ENCODE data around the gene GNAI3.

Gene GNAI3

DNA sequence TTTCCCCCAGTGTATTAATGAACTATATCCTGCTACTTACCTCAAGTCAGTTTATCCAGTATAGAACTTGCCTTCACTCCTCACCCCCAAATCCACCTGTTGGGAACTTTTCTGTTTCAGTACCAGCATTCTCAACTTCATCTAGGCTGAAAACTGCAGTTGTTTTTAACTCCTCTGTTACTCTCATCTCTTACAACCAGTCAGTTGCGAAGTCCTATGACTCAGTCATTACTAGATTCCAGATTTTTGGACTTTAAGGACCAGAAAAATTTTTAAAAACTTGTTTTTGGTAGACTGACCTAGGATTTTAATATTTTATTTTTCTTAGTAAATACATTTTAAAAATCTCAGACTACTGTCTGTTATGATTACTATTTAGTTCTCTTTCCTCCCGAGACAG is 8.1 kb downstream of the GNAI3 start:
- H3K4me3 ChIP-seq (replicated peaks; ENCODE audit: insufficient read depth, low read length), result no peak overlapping the region
- H3K27ac ChIP-seq (replicated peaks), result no peak overlapping the region
- no peak for TF ChIP-seq POLR2AphosphoS5 (IDR thresholded peaks at IDR 0.05; ENCODE audit: low read depth)
- no peak for TF ChIP-seq GABPA (IDR thresholded peaks at IDR 0.05; ENCODE audit: low read depth)
- TF ChIP-seq SPI1 (IDR thresholded peaks at IDR 0.05; ENCODE audit: borderline replicate concordance, low read depth), result no peak
- TF ChIP-seq, protein P1, sequence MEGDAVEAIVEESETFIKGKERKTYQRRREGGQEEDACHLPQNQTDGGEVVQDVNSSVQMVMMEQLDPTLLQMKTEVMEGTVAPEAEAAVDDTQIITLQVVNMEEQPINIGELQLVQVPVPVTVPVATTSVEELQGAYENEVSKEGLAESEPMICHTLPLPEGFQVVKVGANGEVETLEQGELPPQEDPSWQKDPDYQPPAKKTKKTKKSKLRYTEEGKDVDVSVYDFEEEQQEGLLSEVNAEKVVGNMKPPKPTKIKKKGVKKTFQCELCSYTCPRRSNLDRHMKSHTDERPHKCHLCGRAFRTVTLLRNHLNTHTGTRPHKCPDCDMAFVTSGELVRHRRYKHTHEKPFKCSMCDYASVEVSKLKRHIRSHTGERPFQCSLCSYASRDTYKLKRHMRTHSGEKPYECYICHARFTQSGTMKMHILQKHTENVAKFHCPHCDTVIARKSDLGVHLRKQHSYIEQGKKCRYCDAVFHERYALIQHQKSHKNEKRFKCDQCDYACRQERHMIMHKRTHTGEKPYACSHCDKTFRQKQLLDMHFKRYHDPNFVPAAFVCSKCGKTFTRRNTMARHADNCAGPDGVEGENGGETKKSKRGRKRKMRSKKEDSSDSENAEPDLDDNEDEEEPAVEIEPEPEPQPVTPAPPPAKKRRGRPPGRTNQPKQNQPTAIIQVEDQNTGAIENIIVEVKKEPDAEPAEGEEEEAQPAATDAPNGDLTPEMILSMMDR (IDR thresholded peaks at IDR 0.05; ENCODE audit: insufficient read depth, low read length), result no peak
- TF ChIP-seq, protein P2, sequence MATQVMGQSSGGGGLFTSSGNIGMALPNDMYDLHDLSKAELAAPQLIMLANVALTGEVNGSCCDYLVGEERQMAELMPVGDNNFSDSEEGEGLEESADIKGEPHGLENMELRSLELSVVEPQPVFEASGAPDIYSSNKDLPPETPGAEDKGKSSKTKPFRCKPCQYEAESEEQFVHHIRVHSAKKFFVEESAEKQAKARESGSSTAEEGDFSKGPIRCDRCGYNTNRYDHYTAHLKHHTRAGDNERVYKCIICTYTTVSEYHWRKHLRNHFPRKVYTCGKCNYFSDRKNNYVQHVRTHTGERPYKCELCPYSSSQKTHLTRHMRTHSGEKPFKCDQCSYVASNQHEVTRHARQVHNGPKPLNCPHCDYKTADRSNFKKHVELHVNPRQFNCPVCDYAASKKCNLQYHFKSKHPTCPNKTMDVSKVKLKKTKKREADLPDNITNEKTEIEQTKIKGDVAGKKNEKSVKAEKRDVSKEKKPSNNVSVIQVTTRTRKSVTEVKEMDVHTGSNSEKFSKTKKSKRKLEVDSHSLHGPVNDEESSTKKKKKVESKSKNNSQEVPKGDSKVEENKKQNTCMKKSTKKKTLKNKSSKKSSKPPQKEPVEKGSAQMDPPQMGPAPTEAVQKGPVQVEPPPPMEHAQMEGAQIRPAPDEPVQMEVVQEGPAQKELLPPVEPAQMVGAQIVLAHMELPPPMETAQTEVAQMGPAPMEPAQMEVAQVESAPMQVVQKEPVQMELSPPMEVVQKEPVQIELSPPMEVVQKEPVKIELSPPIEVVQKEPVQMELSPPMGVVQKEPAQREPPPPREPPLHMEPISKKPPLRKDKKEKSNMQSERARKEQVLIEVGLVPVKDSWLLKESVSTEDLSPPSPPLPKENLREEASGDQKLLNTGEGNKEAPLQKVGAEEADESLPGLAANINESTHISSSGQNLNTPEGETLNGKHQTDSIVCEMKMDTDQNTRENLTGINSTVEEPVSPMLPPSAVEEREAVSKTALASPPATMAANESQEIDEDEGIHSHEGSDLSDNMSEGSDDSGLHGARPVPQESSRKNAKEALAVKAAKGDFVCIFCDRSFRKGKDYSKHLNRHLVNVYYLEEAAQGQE (IDR thresholded peaks at IDR 0.05; ENCODE audit: insufficient replicate concordance, low read depth), result no peak
- no peak for DNase-seq (ENCODE audit: low read depth in 1 of 2, low spot score in 1 of 2)
- no peaks in the 10 kb centered on the region for H3K27me3 ChIP-seq (ENCODE audit: insufficient read depth, poor library complexity, severe bottlenecking)

DNA sequence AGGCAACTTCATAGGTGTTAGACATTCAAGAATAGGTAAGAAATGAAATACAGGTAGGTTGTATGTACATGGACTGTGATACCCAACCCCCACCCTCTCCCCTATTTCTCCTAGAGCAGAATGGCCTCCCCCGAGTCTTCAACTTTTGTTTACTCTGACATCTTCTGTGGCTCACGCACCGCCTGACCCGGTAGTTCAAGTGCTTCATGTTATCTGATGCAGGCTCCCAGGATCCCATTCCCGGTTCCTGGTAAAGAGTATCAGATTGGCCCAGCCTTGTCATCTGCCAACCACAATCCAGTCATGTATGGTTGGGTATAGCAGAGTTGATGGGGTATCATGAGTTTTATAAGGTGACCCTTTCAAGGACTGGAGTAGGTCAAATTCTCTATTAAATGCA is 9.1 kb downstream of the GNAI3 start:
- DNase-seq (ENCODE audit: low read depth in 1 of 2, low spot score in 1 of 2), result no peak
- Histone ChIP-seq H3K27me3 (ENCODE audit: insufficient read depth, poor library complexity, severe bottlenecking) (no peaks in the 10 kb centered on the region), H3K4me3 (replicated peaks; ENCODE audit: insufficient read depth, low read length) (no peak overlapping the region), H3K27ac (replicated peaks) (no peak overlapping the region)
- TF ChIP-seq, protein P2 (IDR thresholded peaks at IDR 0.05; ENCODE audit: insufficient replicate concordance, low read depth), result no peak
- TF ChIP-seq SPI1 (IDR thresholded peaks at IDR 0.05; ENCODE audit: borderline replicate concordance, low read depth), result no peak
- TF ChIP-seq POLR2AphosphoS5 (IDR thresholded peaks at IDR 0.05; ENCODE audit: low read depth), result no peak
- TF ChIP-seq, protein P1 (IDR thresholded peaks at IDR 0.05; ENCODE audit: insufficient read depth, low read length), result no peak
- no peak for TF ChIP-seq GABPA (IDR thresholded peaks at IDR 0.05; ENCODE audit: low read depth)

DNA sequence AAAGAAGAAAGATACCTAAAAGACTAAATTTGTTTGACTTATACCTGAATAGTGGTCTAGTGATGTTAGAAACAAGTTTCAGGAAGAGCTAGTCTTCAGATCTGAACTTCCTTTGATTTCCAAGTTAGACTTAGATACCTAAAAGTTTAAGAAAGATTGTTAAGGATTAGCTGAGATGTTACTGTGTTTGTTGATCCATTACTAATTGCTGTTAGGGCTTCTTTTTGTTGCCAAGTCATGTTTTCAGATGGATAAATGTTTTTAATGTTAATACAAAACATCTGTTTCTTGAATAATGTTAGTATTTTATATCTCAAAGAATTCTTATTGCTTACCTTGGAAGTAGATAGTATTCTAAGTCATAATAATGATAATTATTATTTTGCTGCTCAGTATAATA is 11.6 kb downstream of the GNAI3 start:
- H3K27me3 ChIP-seq (ENCODE audit: insufficient read depth, poor library complexity, severe bottlenecking), result no peaks in the 10 kb centered on the region
- TF ChIP-seq, protein P2 (IDR thresholded peaks at IDR 0.05; ENCODE audit: insufficient replicate concordance, low read depth), result no peak
- TF ChIP-seq GABPA (IDR thresholded peaks at IDR 0.05; ENCODE audit: low read depth) (no peak), POLR2AphosphoS5 (IDR thresholded peaks at IDR 0.05; ENCODE audit: low read depth) (no peak), SPI1 (IDR thresholded peaks at IDR 0.05; ENCODE audit: borderline replicate concordance, low read depth) (no peak)
- TF ChIP-seq, protein P1 (IDR thresholded peaks at IDR 0.05; ENCODE audit: insufficient read depth, low read length), result no peak
- H3K27ac ChIP-seq (replicated peaks), result no peak overlapping the region

More for the DNA sequence above, 11.6 kb downstream of the GNAI3 start:
- DNase-seq (ENCODE audit: low read depth in 1 of 2, low spot score in 1 of 2), result no peak
- H3K4me3 ChIP-seq (replicated peaks; ENCODE audit: insufficient read depth, low read length), result no peak overlapping the region

Data from HL-60 (cell line).